ENCODE measurements around the gene MRPL58.

MRPL58 gene

DNA sequence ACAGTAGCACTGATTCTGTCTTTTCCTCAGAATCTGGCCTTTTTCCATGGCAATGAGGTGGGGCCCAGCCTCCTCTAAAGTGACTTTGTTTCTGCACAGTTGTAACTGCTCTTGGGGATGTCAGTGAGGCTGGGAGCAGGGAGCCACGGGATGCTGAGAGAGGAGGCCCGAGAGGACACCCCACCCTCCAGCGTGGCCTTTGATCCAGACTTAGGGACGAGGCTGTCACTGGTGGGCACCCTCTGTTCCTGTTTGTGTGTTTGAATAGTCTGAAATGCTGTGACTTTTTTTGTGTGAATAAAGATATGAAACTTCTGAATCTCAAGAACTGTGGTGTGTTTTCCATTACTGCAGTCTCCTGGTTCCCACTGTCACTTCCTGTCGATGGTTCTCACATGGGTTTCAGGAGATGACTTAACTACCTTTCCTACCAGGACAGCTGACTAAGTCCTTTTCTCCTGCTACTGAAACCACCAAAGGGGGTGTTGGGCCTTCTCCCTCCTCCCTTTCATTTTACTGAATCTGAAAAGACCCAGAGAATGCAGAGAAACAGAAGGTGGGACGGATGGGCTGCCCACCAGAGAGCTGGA, 53.2 kb downstream of the MRPL58 start:
- no peak overlapping the region for H3K4me3 ChIP-seq (ENCODE audit: low read length)
- H3K4me1 ChIP-seq (ENCODE audit: insufficient read depth, low read length) = no peaks in the 10 kb centered on the region
- H3K9me3 ChIP-seq (ENCODE audit: insufficient read depth, low read depth, low read length) = no peaks in the 10 kb centered on the region
- H3K9ac ChIP-seq (ENCODE audit: low read depth, low read length) = no peak overlapping the region
- no peaks in the 10 kb centered on the region for H3K27me3 ChIP-seq (ENCODE audit: insufficient read depth, low read length)
- H3K36me3 ChIP-seq (ENCODE audit: insufficient read depth, low read length) = peaks cover 47% of the 10 kb centered on the region
- 95% methylated on average over 6 of the region's 6 CpGs for WGBS
- H3K27ac ChIP-seq (ENCODE audit: low read depth, low read length) = no peak overlapping the region

GRCh38 chr17:75067856-75068255, 55.4 kb downstream of the MRPL58 start:
- no peaks in the 10 kb centered on the region for H3K27me3 ChIP-seq (ENCODE audit: insufficient read depth, low read length)
- H3K4me3 ChIP-seq (ENCODE audit: low read length) = no peak overlapping the region
- no peak overlapping the region; the same call in 1 of the 2 replicates for H3K9ac ChIP-seq (ENCODE audit: low read depth, low read length)
- peaks cover 25% of the 10 kb centered on the region for H3K36me3 ChIP-seq (ENCODE audit: insufficient read depth, low read length)
- no peaks in the 10 kb centered on the region for H3K4me1 ChIP-seq (ENCODE audit: insufficient read depth, low read length)
- 84% methylated on average over 4 of the region's 4 CpGs for whole genome bisulfite sequencing
- no peaks in the 10 kb centered on the region for H3K9me3 ChIP-seq (ENCODE audit: insufficient read depth, low read depth, low read length)
- H3K27ac ChIP-seq (ENCODE audit: low read depth, low read length) = no peak overlapping the region

GRCh38 chr17:75068750-75069149, 56.3 kb downstream of the MRPL58 start:
- H3K4me1 ChIP-seq (ENCODE audit: insufficient read depth, low read length) = no peaks in the 10 kb centered on the region
- peaks cover 17% of the 10 kb centered on the region for H3K36me3 ChIP-seq (ENCODE audit: insufficient read depth, low read length)
- no peak overlapping the region for H3K27ac ChIP-seq (ENCODE audit: low read depth, low read length)
- H3K4me3 ChIP-seq (ENCODE audit: low read length) = no peak overlapping the region
- H3K9me3 ChIP-seq (ENCODE audit: insufficient read depth, low read depth, low read length) = no peaks in the 10 kb centered on the region
- H3K9ac ChIP-seq (ENCODE audit: low read depth, low read length) = no peak overlapping the region
- H3K27me3 ChIP-seq (ENCODE audit: insufficient read depth, low read length) = no peaks in the 10 kb centered on the region
- 88% methylated on average over 8 of the region's 8 CpGs for WGBS

DNA sequence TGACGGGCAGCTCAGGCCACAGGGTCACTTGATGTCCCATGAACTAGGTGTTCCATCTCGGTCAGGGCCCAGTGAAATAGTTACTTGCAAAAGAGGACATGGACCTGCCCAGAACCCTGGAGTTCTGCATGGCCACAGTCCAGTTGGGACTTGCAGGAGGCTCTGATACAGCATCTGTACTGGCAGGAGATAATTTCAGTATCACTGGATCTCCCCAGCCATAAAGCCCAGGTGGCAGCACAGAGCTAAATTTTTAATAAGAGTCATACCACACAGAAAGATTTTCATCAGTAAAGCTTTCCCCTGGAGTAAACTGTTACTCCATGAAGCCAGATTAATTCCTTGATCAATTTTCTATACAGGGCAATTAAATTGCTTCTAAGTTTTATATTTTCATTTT, 57.3 kb downstream of the MRPL58 start:
- 94% methylated on average over 2 of the region's 2 CpGs for WGBS
- no peaks in the 10 kb centered on the region for H3K4me1 ChIP-seq (ENCODE audit: insufficient read depth, low read length)
- H3K27ac ChIP-seq (ENCODE audit: low read depth, low read length) = no peak overlapping the region
- no peaks in the 10 kb centered on the region for H3K27me3 ChIP-seq (ENCODE audit: insufficient read depth, low read length)
- no peak overlapping the region for H3K9ac ChIP-seq (ENCODE audit: low read depth, low read length)
- no peaks in the 10 kb centered on the region for H3K9me3 ChIP-seq (ENCODE audit: insufficient read depth, low read depth, low read length)
- H3K36me3 ChIP-seq (ENCODE audit: insufficient read depth, low read length) = peaks cover 6% of the 10 kb centered on the region
- H3K4me3 ChIP-seq (ENCODE audit: low read length) = no peak overlapping the region

Measured in HUES64 (cell line).